HepG2 (cell line): ENCODE measurements around the gene TNFSF8. TPM values are rescaled to one million over a fixed set of nuclear protein-coding genes. Genes with fewer than 3 reads are reported as not detected.

Source experiments
- ATAC-seq: fragments of 200-7000 bp; cut with Tn5 transposase; 3 replicates; pipeline ENCODE4 v1.9.1; 2020; ENCODE audit warnings: mild to moderate bottlenecking, moderate library complexity
- BruUV-seq: library from RNA; stranded (reverse); fragments of 400-500 nt; replicated peaks from 2 replicates; lab custom pipeline; 2021; lab: Mats Ljungman, UMichigan
- CTCF ChIA-PET: fragments of 300-600 bp; formaldehyde crosslinking; extraction: SDS; loops from one replicate; lab custom pipeline; 2021; ENCODE audit warnings: low total read pairs, inconsistent platforms, low intra/inter-chr PET ratio; lab: Yijun Ruan, JAX
- POLR2A ChIA-PET: fragments of 350-600 bp; sonication (Branson Sonifier 250); formaldehyde crosslinking; loops from one replicate; lab custom pipeline; 2020; ENCODE audit warnings: antibody characterized with exemption, inconsistent platforms; lab: Yijun Ruan, JAX
- DNase-seq: peaks from one replicate; pipeline ENCODE4 v3.0.0-alpha.2; 2015; ENCODE audit warnings: low spot score
- FAIRE-seq: peaks from 3 replicates; lab custom pipeline; 2011; peaks lifted over from hg19 to GRCh38; lab: Jason Lieb, UNC
- H2AFZ ChIP-seq: one replicate; pipeline ENCODE4 v1.6.1; 2011; ENCODE audit warnings: low read length, inconsistent platforms
- H3K27ac ChIP-seq: fragments of 300-600 bp; 3 replicates; pipeline ENCODE4 v1.8.0; 2011; ENCODE audit warnings: mixed run types, mild to moderate bottlenecking, mixed read lengths, low read length, inconsistent platforms; ENCODE audit not compliant: insufficient read depth; ENCODE audit errors: extremely low read length
- H3K27me3 ChIP-seq, 2 experiments: fragments of 200-600 bp in 1 of 2; 2 replicates in 1 of 2; 3 replicates in 1 of 2; pipeline versions ENCODE4 v1.6.0 to v1.8.0; 2011; ENCODE audit warnings: low read length in 2 of 2, mild to moderate bottlenecking in 2 of 2, moderate library complexity in 2 of 2, inconsistent platforms in 1 of 2; ENCODE audit not compliant: insufficient read depth in 2 of 2, control insufficient read depth in 1 of 2
- H3K36me3 ChIP-seq, 2 experiments: fragments of 200-600 bp in 1 of 2; replicated peaks in 1 of 2; 2 replicates in 1 of 2; 3 replicates in 1 of 2; pipeline versions ENCODE4 v1.5.1 to v1.8.0; 2011; ENCODE audit warnings: low read length in 2 of 2, inconsistent platforms in 1 of 2; ENCODE audit not compliant: insufficient read depth in 2 of 2, control insufficient read depth in 1 of 2
- H3K4me1 ChIP-seq: 2 replicates; pipeline ENCODE4 v1.5.1; 2012; ENCODE audit warnings: low read length, inconsistent platforms; ENCODE audit not compliant: insufficient read depth
- H3K4me2 ChIP-seq: 2 replicates; pipeline ENCODE4 v1.6.0; 2011; ENCODE audit warnings: low read depth, low read length, inconsistent platforms
- H3K4me3 ChIP-seq, 3 experiments: fragments of 200-600 bp in 1 of 3; sonication (generic), shearing (Covaris generic) in 1 of 3; replicated peaks in 1 of 3; 2 replicates each; pipeline ENCODE4 v1.5.1; 2011 to 2016; ENCODE audit warnings: low read length in 3 of 3, inconsistent platforms in 2 of 3, low read depth in 2 of 3, mild to moderate bottlenecking in 2 of 3, control low read depth in 1 of 3, mixed read lengths in 1 of 3; ENCODE audit not compliant: insufficient read depth in 1 of 3
- H3K79me2 ChIP-seq: one replicate; pipeline ENCODE4 v1.6.1; 2011; ENCODE audit warnings: low read length, inconsistent platforms; ENCODE audit not compliant: insufficient read depth
- H3K9ac ChIP-seq: 2 replicates; pipeline ENCODE4 v1.6.0; 2011; ENCODE audit warnings: mild to moderate bottlenecking, low read depth, low read length, inconsistent platforms; ENCODE audit not compliant: insufficient read depth
- H3K9me3 ChIP-seq: 2 replicates; pipeline ENCODE4 v1.5.1; 2012; ENCODE audit warnings: mild to moderate bottlenecking, low read length
- H4K20me1 ChIP-seq: 2 replicates; pipeline ENCODE4 v1.6.0; 2011; ENCODE audit warnings: inconsistent platforms, mild to moderate bottlenecking, low read length, moderate library complexity; ENCODE audit not compliant: insufficient read depth
- ARID5B ChIP-seq: IDR thresholded peaks from 2 replicates; pipeline ENCODE4 v1.4.0; 2020; ENCODE audit warnings: mild to moderate bottlenecking, missing genetic modification reagents
- CEBPG ChIP-seq: IDR thresholded peaks from 2 replicates; pipeline ENCODE4 v1.6.1; 2016
- FOXP1 ChIP-seq, 2 experiments: fragments of 450-650 bp in 1 of 2; IDR thresholded peaks; 2 replicates each; pipeline ENCODE4 v1.6.1; 2017 to 2018; ENCODE audit warnings: antibody characterized with exemption in 1 of 2
- GATAD2A ChIP-seq: IDR thresholded peaks from 2 replicates; pipeline ENCODE4 v1.6.1; 2016
- LCORL ChIP-seq, 2 experiments: fragments of 450-650 bp in 1 of 2; sonication (generic) in 1 of 2; formaldehyde crosslinking in 1 of 2; IDR thresholded peaks; 2 replicates each; pipeline versions ENCODE4 v1.5.0 to v1.6.1; 2017 to 2020; ENCODE audit warnings: antibody characterized with exemption in 1 of 2, missing genetic modification reagents in 1 of 2
- NCOA2 ChIP-seq: sonication (generic); formaldehyde crosslinking; IDR thresholded peaks from 2 replicates; pipeline ENCODE4 v1.8.0; 2022; ENCODE audit warnings: inconsistent platforms
- SP5 ChIP-seq: IDR thresholded peaks from 2 replicates; pipeline ENCODE4 v1.6.1; 2016; ENCODE audit warnings: low read depth, borderline replicate concordance
- TFE3 ChIP-seq: IDR thresholded peaks from 2 replicates; pipeline ENCODE4 v1.6.1; 2016
- THAP11 ChIP-seq: IDR thresholded peaks from 2 replicates; pipeline ENCODE4 v1.6.1; 2016; ENCODE audit warnings: missing biosample characterization, missing genetic modification reagents
- ZNF12 ChIP-seq: sonication (generic); formaldehyde crosslinking; IDR thresholded peaks from 2 replicates; pipeline ENCODE4 v1.5.0; 2020; ENCODE audit warnings: missing genetic modification reagents
- ZNF281 ChIP-seq: sonication (generic); formaldehyde crosslinking; IDR thresholded peaks from 2 replicates; pipeline ENCODE4 v1.4.0; 2020; ENCODE audit warnings: missing genetic modification reagents, borderline replicate concordance
- WGBS: methylation state at CpG from one replicate; pipeline ENCODE4 v1.1.6; 2017; ENCODE audit warnings: low lambda C conversion rate; 5-methylcytosine and 5-hydroxymethylcytosine counted together
- in situ Hi-C: cut with HindIII; loops from 2 replicates; pipeline ENCODE4 v1.10.0; 2017; ENCODE audit warnings: low pct_unique_long_range_greater_than_20kb; ENCODE audit not compliant: extremely low pct_ligation_motif_present
- intact Hi-C: fragments of 100-400 bp; cut with micrococcal nuclease; formaldehyde crosslinking; loops from one replicate; pipeline ENCODE4 v1.10.0; 2022; ENCODE audit not compliant: unreplicated experiment
- polyA plus RNA-seq, 8 experiments: library from polyadenylated mRNA; depleted of rRNA in 3 of 8; stranded (reverse) in 7 of 8; unstranded in 1 of 8; fragments of >200 nt; fragmentation: Illumina TruSeq in 4 of 8; extraction: Trizol in 4 of 8; gene quantifications; 2 replicates each; pipeline versions ENCODE4 v1.2.1 to v1.2.3, GENCODE V29; 2011 to 2016; ENCODE audit warnings: low read depth in 4 of 8, missing spikeins in 1 of 8, mixed read lengths in 1 of 8; ENCODE audit not compliant: insufficient read depth in 1 of 8
- total RNA-seq, 5 experiments: library from RNA; depleted of rRNA; stranded (reverse); fragments of >200 nt; fragmentation: Illumina TruSeq; extraction: Trizol; gene quantifications; 2 replicates each; pipeline ENCODE4 v1.2.3, GENCODE V29; 2016; ENCODE audit warnings: low read depth in 1 of 5

TNFSF8 gene
- total and polyA plus RNA-seq, 2 of the 13 experiments (the other 11 are each of a cell fraction or from before 2014, with no cell fraction given) = not detected

- no peak for ATAC-seq
- H2AFZ ChIP-seq = no peak overlapping the region
- H3K79me2 ChIP-seq = no peaks in the 10 kb centered on the region
- H3K4me2 ChIP-seq = no peak overlapping the region
- ChIA-PET POLR2A (no interaction called here), CTCF (no interaction called here)
- H3K4me3 ChIP-seq = no peak overlapping the region
- H3K27me3 ChIP-seq = no peaks in the 10 kb centered on the region
- in situ Hi-C loops = no loop called here
- no peaks in the 10 kb centered on the region for H3K36me3 ChIP-seq
- TF ChIP-seq SP5 (CRISPR knock-in tag) = no peak
- TF ChIP-seq ZNF281 (CRISPR knock-in tag) = peak; percentile 71
- TF ChIP-seq, all 625 proteins: peak for 1
- DNase-seq = no peak
- no peak overlapping the region for H3K9ac ChIP-seq
- WGBS = 31% methylated on average over 2 of the region's 4 CpGs
- H3K27ac ChIP-seq = no peak overlapping the region
- no peak for FAIRE-seq
- H4K20me1 ChIP-seq = no peaks in the 10 kb centered on the region
- no TSS peak for BruUV-seq
- no peaks in the 10 kb centered on the region for H3K9me3 ChIP-seq
- H3K4me1 ChIP-seq = peaks cover 39% of the 10 kb centered on the region
- intact Hi-C loops = no loop called here
These were observed 41.8 kb downstream of the TNFSF8 start for GRCh38 chr9:114888607-114889006.

- H3K4me1 ChIP-seq = peaks cover 39% of the 10 kb centered on the region
- FAIRE-seq (no peak), ATAC-seq (no peak; the same call in 2 of the 3 replicates), DNase-seq (no peak)
- no peak overlapping the region for H3K9ac ChIP-seq
- H3K4me3 ChIP-seq = no peak overlapping the region
- H3K27me3 ChIP-seq = no peaks in the 10 kb centered on the region
- H3K9me3 ChIP-seq = no peaks in the 10 kb centered on the region
- no peaks in the 10 kb centered on the region for H3K36me3 ChIP-seq
- H4K20me1 ChIP-seq = no peaks in the 10 kb centered on the region
- in situ Hi-C loops (no loop called here), intact Hi-C loops (no loop called here)
- H3K27ac ChIP-seq = no peak overlapping the region
- ChIA-PET CTCF (no interaction called here), POLR2A (no interaction called here)
- no peak overlapping the region for H3K4me2 ChIP-seq
- H2AFZ ChIP-seq = no peak overlapping the region
- no peaks in the 10 kb centered on the region for H3K79me2 ChIP-seq
- WGBS = 26% methylated on average over 2 of the region's 2 CpGs
- no TSS peak for BruUV-seq
- TF ChIP-seq THAP11 (peak; percentile 33; the same call in 1 of the 2 replicates), GATAD2A (CRISPR knock-in tag) (peak; percentile 61; the same call in 1 of the 2 replicates), NCOA2 (CRISPR knock-in tag) (peak; percentile 27; the same call in 1 of the 2 replicates), ARID5B (CRISPR knock-in tag) (peak; percentile 68; the same call in 1 of the 2 replicates), TFE3 (peak; percentile 40; the same call in 1 of the 2 replicates), ZNF12 (CRISPR knock-in tag) (0 out of 2 replicates have a peak, but pooled peaks have one; percentile 50), CEBPG (CRISPR knock-in tag) (peak; percentile 50), LCORL (IDR thresholded peaks at IDR 0.05) (no peak), LCORL (CRISPR knock-in tag; IDR thresholded peaks at IDR 0.05) (no peak), FOXP1 (IDR thresholded peaks at IDR 0.05) (no peak), FOXP1 (CRISPR knock-in tag; IDR thresholded peaks at IDR 0.05) (peak; percentile 72)
These were observed 42.4 kb downstream of the TNFSF8 start for GRCh38 chr9:114887963-114888362.
